GM21360 (cell line): Measurements from ENCODE around the gene CDH4.

ENCODE experiments used
- ATAC-seq: cut with Tn5 transposase; IDR thresholded peaks from one replicate; pipeline ENCODE4 v1.9.1; 2021; ENCODE audit warnings: mild to moderate bottlenecking, moderate library complexity; ENCODE audit not compliant: unreplicated experiment

CDH4 gene

GRCh38 chr20:61588411-61589385 is 336.6 kb downstream of the CDH4 start:
- no peak for ATAC-seq

DNA sequence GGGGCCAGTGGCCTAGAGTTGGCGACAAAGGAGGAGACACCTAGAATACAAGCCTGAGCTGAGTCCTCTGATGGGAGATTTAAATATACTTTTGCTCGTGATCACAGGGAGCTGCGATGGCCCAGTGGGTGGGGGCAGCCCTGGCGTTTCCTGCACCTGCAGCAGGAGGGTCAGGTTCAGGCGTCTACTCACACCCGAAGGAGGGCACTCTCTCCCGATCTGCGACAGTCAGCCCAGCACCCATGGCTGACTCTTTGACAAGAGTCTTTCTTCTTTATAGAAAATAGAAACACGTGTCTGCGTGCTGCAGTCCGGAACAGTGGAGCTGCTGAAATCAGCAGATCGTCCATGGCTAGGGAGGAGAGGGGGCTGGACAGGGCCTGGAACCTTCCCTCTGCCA is 338.2 kb downstream of the CDH4 start:
- ATAC-seq, result no peak

DNA sequence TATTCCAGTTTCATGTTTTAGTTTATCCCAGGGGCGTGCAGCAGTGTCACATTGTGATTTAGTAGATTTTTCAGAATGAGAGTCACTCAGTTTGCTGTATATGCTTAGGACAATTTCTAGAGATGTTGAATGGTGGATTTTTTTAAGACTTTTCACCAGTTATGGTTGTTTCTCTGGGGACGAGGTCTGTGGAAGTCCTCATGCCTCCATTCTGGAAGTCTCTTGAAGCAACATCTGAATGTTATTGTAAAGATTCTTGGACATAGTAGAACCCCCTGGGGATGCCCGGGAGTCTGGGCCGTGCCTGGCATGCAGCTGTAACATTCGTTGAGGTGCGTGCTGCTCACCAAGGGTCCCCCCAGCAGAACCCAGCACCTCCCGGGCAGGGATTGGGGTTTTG is 341.5 kb downstream of the CDH4 start:
- ATAC-seq, result no peak

GRCh38 chr20:61594198-61594597 is 342.1 kb downstream of the CDH4 start:
- ATAC-seq, result no peak

DNA sequence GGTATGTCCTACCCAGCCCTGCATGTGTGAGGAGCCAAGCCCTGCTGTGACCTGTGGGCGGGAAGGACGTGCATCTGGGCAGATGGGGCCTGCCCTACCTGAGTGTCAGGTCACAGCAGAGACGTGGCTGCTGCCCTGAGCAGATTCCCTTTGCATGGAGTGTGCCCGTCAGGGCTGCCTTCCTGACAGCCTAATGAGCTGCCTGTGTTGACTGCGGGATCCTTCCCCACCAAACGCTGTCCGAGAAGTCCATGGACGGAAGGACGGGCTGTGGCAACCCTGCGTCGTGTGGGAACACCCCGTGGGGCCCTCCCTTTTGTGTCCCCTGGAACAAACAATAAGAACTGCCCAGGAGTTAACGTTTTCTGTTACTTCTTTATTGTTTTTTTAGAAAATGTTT is 343.2 kb downstream of the CDH4 start:
- ATAC-seq, result no peak

GRCh38 chr20:61596687-61597330 is 344.7 kb downstream of the CDH4 start:
- ATAC-seq, result no peak

- no peak for ATAC-seq
Observed at GRCh38 chr20:61597996-61598395, 345.9 kb downstream of the CDH4 start.

GRCh38 chr20:61598586-61598985 is 346.5 kb downstream of the CDH4 start:
- no peak for ATAC-seq

DNA sequence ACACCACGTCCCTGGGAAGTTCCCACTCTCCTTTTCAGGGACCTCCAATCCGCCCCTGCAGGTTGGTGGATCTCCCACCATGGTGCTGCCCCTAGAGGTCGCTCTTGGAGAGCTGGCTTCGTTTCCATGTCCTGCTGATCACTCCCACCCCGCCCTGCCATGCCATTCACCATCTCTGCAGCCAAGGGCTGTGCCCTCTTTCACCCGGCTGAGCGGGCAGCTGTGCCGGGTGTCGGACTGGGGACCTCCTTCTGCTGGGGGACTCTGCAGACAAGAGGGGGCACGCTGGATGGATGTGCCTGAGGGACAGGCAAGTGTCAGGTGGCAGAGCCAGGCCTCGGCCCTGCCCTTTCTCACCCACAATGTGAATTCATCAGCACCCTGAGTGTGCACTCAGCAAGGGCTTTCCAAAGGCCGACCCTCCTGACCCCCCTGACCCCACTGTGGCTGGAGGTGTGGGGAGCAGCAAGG is 347.0 kb downstream of the CDH4 start:
- no peak for ATAC-seq

DNA sequence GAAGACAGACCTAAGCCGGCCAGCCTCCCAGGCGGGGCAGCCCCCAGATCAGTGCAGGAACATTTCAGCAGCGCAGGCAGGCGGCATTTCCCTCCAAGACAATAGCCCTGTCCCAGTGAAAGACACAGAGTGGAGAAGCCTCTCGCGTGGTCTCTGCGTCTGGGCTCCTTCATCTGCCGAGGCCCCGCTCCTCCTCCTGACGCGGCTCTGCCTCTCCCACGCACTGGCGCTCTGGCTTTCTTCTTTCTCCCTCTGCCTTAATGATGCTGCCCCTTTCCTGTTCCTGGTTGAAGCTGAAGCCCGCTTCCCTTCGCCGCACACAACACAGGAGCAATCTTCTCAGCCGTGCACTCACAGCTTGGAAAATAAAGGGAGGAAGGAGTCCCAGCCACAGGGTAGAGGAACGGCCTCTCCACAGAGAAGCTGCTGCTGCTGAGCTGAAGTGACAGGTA is 347.5 kb downstream of the CDH4 start:
- no peak for ATAC-seq

DNA sequence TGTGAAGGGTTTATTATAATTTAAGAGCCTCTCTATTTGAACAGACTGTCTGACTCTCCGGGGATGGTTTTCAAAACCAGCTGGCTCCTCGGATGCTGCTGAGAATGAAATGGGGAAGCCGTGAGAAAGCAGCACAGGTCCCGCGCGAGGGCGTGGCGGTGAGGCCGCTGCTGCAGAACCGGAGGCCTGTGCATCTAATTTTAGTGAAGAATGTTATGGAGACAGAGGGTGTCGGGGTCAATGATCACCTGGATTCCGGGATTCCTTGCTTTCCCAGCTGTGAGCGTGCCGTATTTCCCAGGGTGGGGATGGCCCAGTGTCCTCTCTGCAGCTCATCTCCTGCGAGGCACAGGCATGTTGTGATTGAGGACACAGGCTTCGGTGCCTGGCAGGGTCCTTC is 348.0 kb downstream of the CDH4 start:
- ATAC-seq, result no peak

DNA sequence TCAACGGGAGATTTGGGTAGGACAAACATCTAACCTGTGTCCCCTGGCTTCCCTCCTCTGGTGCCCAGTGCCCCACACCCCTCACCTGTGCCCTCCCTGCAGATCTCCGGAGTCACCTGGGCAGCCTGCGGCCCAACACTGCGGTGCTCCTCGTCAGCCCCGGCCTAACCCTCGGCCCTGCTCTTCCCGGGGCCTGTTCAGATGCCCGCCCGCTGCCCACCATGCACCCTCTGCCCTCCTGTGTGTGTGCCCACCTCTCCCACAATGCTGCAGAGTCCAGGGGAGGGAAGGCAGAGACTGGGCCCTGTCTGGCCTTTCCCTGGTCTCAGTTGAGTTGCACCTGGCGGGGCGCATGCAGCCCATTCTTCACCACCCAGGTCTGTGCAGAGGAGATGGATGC is 349.3 kb downstream of the CDH4 start:
- ATAC-seq, result no peak

DNA sequence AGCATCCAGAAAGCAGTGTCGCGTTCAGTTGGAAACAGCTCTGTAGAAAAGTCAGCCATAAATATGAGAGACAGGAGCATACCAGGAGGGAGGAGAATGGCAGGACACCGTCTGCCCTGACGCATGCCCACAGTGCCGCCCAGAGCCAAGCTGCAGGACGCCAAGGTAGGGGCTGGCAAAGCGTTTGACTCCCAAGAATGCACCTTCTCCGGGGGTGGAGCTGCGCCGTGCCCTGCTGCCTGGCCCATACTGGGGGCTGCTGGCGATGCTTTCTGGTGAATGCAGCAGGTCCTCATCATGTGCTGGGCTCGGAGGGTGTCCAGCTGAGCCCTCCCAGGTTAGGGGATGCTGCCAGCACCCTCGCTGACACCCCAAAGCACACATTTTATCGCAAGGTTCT is 349.8 kb downstream of the CDH4 start:
- ATAC-seq, result no peak

DNA sequence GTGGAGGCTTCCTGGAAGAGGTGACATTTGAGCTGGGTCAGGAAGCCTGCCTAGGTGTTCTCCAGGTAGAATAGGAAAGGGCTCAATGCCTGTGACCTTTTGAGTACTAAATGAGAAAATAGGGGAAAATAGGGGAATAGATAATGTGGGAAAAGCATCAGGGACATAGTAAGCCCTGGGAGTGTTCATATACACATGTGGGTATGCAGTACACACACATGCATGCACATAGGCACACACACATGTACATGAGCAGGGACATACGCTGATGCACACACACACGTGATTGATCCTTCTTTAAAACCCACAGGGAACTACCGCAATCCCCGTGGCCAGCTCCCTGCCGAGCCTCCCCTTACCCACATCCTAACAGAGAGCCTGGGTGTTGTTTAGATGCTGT is 351.7 kb downstream of the CDH4 start:
- no peak for ATAC-seq

GRCh38 chr20:61604549-61604948 is 352.5 kb downstream of the CDH4 start:
- ATAC-seq, result no peak

- ATAC-seq, result no peak
Observed at GRCh38 chr20:61605283-61605682, 353.2 kb downstream of the CDH4 start.

- no peak for ATAC-seq
Observed at GRCh38 chr20:61605862-61606557, 353.9 kb downstream of the CDH4 start.

DNA sequence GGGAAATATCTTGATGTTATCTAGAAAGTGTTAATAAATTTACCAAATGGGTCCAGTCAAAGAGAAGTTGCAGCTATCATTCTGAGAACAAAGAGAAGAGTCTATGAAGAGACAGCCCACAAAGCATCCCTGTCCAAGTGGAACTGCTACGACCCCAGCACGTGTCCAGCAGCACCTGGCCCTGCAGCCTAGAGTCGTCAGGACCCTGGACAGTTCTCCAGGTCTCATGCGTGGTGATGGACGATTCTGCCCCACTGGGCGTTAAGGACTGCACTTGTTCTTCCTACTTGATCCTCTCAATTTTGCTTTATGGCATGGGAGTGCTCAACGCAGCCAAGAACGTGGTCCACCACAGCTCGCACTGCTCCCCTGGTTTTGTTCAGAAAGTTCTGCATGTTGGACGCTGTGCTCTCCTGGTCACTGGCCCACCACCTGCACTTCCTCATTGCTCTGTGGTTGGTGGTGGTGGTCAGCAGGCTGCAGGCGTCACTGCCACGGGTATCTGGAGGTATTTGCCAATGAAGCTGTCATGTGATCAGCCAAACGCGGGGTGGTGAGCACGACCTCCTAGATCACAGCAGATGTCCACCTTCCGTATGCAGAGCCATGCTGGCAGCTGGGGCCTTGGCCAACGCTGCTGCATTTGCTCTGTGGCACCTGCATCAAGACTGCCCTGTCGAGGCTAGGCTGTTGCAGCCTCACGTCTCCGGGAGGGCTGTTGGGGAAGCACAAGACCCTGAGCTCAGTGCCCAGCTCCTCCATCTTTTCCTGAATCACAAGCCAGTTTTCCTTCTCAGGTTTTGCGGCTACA is 356.4 kb downstream of the CDH4 start:
- ATAC-seq, result no peak

DNA sequence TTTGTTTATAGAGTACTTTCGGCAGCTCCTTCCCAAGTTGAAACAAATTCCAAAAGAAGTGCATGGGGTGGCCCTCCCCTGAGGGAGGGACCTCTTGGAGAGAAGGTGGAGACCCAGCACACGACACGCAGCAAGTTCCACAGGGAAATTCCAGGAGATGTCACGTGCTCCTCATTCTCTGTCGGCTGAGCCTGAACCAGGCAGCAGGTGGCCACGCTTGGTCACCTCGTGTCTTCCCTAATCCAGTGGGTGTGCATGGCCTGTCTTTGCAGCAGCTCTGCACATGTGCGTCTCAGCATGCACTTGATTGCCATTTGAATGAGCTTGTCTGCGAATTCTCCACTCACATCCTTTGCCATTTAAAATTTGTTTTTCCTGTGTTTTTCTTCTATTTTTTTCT is 357.4 kb downstream of the CDH4 start:
- ATAC-seq, result no peak

- ATAC-seq, result no peak
Observed at GRCh38 chr20:61611401-61612180, 359.5 kb downstream of the CDH4 start.
